Measurements from ENCODE around the gene TADA2A.
"Not testable (repeated sequence)": the region's sequence is repeated elsewhere in the genome, so short reads cannot be mapped to it uniquely, and the experiment has no call there.

TADA2A gene

GRCh38 chr17:37429039-37429438 lies 22.4 kb downstream of the TADA2A start:
- Histone ChIP-seq H3K36me3 (peaks cover 62% of the 10 kb centered on the region), H3K9me3 (ENCODE audit: severe bottlenecking) (no peaks in the 10 kb centered on the region), H3K4me3 (ENCODE audit: low read depth, low read length) (no peak overlapping the region), H3K27ac (no peak overlapping the region), H3K27me3 (ENCODE audit: insufficient read depth, low read depth, severe bottlenecking) (no peaks in the 10 kb centered on the region)
- no peak for TF ChIP-seq CTCF (IDR thresholded peaks at IDR 0.05; ENCODE audit: low read depth, low read length)
- no peak for DNase-seq

GRCh38 chr17:37429453-37429852 lies 22.8 kb downstream of the TADA2A start:
- no peak for TF ChIP-seq CTCF (IDR thresholded peaks at IDR 0.05; ENCODE audit: low read depth, low read length)
- no peak overlapping the region for H3K27ac ChIP-seq
- no peak for DNase-seq
- no peaks in the 10 kb centered on the region for H3K9me3 ChIP-seq (ENCODE audit: severe bottlenecking)
- H3K36me3 ChIP-seq = peaks cover 61% of the 10 kb centered on the region
- H3K4me3 ChIP-seq (ENCODE audit: low read depth, low read length) = no peak overlapping the region
- no peaks in the 10 kb centered on the region for H3K27me3 ChIP-seq (ENCODE audit: insufficient read depth, low read depth, severe bottlenecking)

GRCh38 chr17:37430051-37430627 lies 23.5 kb downstream of the TADA2A start:
- Histone ChIP-seq H3K27ac (no peak overlapping the region), H3K4me3 (ENCODE audit: low read depth, low read length) (no peak overlapping the region), H3K27me3 (ENCODE audit: insufficient read depth, low read depth, severe bottlenecking) (no peaks in the 10 kb centered on the region), H3K36me3 (peaks cover 55% of the 10 kb centered on the region), H3K9me3 (ENCODE audit: severe bottlenecking) (no peaks in the 10 kb centered on the region)
- DNase-seq = no peak
- TF ChIP-seq CTCF (IDR thresholded peaks at IDR 0.05; ENCODE audit: low read depth, low read length) = no peak

- Histone ChIP-seq H3K27ac (no peak overlapping the region), H3K4me3 (ENCODE audit: low read depth, low read length) (no peak overlapping the region)
These were observed 26.0 kb downstream of the TADA2A start for GRCh38 chr17:37432671-37433070.

GRCh38 chr17:37438141-37438540 lies 31.5 kb downstream of the TADA2A start:
- no peak for DNase-seq
- Histone ChIP-seq H3K27me3 (ENCODE audit: insufficient read depth, low read depth, severe bottlenecking) (no peaks in the 10 kb centered on the region), H3K4me3 (ENCODE audit: low read depth, low read length) (no peak overlapping the region), H3K27ac (no peak overlapping the region), H3K9me3 (ENCODE audit: severe bottlenecking) (no peaks in the 10 kb centered on the region), H3K36me3 (peaks cover 44% of the 10 kb centered on the region)
- no peak for TF ChIP-seq CTCF (IDR thresholded peaks at IDR 0.05; ENCODE audit: low read depth, low read length)

More at GRCh38 chr17:37432671-37433070, 26.0 kb downstream of the TADA2A start:
- peaks cover 37% of the 10 kb centered on the region for H3K36me3 ChIP-seq
- DNase-seq = no peak
- H3K27me3 ChIP-seq (ENCODE audit: insufficient read depth, low read depth, severe bottlenecking) = no peaks in the 10 kb centered on the region
- H3K9me3 ChIP-seq (ENCODE audit: severe bottlenecking) = no peaks in the 10 kb centered on the region
- no peak for TF ChIP-seq CTCF (IDR thresholded peaks at IDR 0.05; ENCODE audit: low read depth, low read length)

GRCh38 chr17:37440424-37440823 lies 33.7 kb downstream of the TADA2A start:
- H3K27me3 ChIP-seq (ENCODE audit: insufficient read depth, low read depth, severe bottlenecking) = no peaks in the 10 kb centered on the region
- H3K36me3 ChIP-seq = peaks cover 57% of the 10 kb centered on the region
- H3K27ac ChIP-seq = no peak overlapping the region
- no peaks in the 10 kb centered on the region for H3K9me3 ChIP-seq (ENCODE audit: severe bottlenecking)
- no peak overlapping the region for H3K4me3 ChIP-seq (ENCODE audit: low read depth, low read length)
- no peak for TF ChIP-seq CTCF (IDR thresholded peaks at IDR 0.05; ENCODE audit: low read depth, low read length)
- no peak for DNase-seq

GRCh38 chr17:37441369-37442014 lies 34.8 kb downstream of the TADA2A start:
- not testable (repeated sequence) for H3K4me3 ChIP-seq (ENCODE audit: low read depth, low read length); DNase-seq; H3K27ac ChIP-seq; H3K9me3 ChIP-seq (ENCODE audit: severe bottlenecking); H3K27me3 ChIP-seq (ENCODE audit: insufficient read depth, low read depth, severe bottlenecking)
- H3K36me3 ChIP-seq = peaks cover 57% of the 10 kb centered on the region

Data from WERI-Rb-1 (cell line).